Dedifferentiated amniotic fluid mesenchymal stem cell (primary cell): ENCODE measurements around the gene BTG4.

Experiments used
- DNase-seq: peaks from one replicate; pipeline ENCODE4 v3.0.0-alpha.2; 2016; ENCODE audit errors: extremely low spot score

Gene BTG4

DNA sequence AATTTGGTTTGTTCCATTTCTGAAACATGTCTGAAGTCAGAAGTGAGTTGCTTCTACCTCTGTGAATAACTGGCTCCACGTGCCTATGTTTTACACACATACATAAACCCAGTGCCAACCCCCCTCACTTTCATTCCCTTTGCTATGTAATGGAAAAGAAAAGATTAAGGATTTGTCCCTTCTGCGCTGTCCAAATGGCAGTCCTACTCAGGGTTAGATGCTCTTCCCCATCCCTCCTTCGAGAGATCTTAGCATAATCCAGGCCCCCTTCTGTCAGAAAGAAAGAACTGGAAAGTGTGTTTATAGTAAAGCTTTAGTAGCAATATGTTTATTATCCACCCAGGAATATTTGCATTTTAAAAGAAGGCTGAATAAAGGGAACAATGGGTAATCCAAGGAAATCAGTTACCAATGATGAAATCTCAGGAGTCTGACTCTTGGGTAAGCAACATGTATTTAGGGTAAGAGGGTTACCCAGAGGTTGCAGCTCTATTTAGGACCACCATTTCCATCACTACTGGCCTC is 25.2 kb upstream of the BTG4 start:
- DNase-seq: no peak

DNA sequence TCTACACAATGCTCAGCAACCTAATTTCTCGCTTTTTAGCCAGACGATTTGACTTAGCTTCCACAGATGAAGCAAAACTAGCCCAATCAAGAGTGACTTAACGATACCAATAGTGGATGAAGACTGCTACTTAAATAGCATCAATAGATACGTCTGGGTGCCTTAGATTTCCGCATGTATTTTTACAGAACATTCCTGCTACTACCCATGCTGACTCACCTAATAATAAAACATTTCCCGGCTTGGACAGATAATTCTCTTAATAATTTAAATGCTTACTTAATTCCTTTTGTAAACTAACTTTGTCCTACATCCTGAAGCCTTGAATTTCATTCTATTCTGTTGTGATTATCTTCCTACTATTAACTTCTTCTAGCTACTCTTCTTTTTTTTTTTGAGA is 23.1 kb upstream of the BTG4 start:
- no peak for DNase-seq

DNA sequence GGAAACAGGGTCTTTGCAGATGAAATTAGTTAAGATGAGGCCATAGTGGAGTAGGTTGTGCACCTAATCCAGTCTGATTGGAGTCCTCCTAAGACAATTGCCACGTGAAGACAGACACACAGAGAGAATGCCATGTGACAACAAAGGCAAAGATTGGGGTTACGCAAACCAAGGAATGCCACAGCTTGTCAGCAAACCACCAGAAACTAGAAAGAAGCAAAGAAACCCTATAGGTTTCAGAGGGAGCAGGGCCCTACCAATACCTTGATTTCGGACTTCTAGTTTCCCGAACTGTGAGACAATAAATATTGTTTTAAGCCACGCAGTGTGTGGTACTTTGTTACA is 20.2 kb upstream of the BTG4 start:
- no peak for DNase-seq

DNA sequence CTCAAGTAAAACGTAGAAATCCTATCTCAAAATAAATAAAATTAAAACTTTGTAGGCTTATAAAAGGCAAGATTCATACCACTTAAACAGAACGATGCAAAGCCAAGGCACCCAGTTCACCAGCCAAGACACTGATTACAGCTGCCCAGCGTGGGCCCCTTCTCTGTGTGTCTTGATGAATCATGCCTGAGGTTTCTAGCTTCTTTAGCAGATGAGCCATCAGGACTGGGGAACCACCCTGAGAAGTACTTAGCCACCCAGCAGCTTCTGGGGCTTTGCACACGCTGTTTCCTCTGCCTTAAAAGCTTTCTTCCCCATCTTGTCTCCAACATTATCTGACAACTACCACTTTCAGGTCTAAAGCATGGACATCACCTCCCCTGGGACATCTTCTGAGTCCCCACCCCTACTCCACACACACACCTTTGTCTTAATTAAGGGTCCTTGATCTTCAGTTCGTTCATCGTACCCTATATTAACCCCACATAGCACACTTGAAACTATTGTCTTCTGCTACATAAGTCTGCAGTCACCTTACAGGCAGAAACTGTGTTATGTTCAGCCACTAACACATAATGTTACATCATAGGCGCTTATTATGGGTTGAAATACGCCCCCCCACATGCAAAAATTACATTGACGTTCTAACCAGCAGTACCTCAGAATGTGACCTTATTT is 19.6 kb upstream of the BTG4 start:
- DNase-seq: peak; percentile 96

DNA sequence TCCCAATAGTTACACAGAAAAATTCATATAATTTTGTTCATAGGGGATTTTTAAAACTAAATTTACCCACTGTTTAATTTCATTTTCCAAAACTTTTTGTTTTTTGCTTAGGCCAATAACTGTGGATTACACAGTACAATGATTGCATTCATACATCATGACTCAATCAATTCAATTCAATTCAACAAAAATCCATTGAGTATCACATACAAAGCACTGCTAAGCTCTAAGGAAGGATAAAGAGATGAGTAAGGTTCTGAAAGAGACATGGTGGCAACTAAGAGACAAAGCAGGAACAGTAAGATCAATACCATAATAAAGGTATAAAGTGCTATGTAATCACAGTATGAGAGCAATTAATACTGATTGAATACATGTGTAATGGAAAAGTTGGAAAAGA is 18.9 kb upstream of the BTG4 start:
- no peak for DNase-seq

DNA sequence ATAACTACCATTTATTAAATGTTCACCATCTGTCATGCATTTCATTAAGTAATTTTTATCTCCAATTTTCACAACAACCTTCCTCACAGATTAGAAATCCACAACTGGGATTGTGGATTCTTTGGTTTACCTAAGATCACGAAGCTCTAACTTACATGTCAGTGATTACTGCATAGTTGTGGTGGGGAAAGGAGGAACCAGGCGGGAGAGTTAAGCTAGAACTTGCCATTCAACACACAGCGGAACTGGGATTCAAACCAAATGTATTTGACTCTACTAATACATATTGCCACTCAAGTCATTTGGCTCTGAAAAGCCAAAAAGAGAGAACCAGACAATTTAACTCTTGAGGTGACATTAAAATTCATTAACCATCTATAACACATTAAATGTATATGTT is 17.9 kb upstream of the BTG4 start:
- DNase-seq: no peak

DNA sequence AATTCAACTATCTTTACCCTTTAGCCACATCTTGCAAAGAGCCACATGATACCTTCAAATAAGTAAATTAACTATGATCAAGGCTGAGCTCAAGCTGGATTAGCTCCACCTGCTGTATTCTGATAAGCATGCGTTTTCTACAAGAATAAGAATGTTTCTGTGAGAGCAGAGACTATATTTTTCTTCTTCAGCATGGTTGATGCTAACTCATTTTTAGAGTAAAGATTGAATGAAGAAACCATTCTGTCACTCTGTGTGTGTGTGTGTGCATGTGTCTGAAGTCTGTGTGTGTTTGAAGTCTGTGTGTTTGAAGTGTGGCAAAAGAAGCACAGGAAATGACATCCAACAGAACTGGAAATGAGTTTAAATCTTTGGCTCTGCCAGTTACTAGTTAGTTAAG is 16.4 kb upstream of the BTG4 start:
- no peak for DNase-seq

DNA sequence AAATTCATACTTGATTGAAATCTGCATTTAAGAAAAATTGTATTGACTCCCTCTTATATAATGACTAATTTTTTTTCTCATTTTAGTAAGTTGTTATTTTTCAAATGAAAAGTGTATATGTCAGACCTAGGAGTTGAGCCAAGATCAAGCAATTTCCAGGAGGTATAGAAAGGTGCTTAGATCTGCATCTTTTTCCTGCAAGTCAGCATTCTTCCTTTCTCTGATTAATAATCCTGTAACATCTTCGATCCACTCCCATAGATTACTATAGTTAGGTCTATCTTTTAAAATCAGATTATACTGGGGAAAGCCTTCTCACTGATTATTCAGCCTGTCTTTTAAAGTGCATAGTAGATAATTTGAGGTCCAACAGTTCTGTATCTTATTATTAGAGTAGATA is 15.1 kb upstream of the BTG4 start:
- DNase-seq: no peak

DNA sequence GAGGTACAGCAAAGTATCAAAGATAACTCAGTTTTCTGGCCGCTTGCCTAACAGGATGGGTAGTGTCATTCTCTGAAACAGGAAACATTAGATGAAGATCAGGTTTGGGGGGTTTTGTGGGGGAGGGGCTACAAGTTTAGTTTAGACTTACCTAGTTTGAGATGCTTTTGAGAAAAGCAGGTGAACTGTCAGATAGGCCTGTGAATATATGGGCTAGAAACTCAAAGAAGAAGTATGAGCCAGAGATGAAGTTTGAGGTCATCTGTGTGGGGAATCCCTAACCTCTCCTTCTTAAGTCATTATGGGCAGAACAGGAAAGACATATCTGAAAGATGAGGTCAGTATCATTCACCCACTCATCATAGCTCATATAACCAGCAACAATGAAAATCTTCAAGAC is 14.3 kb upstream of the BTG4 start:
- peak; percentile 54 for DNase-seq

DNA sequence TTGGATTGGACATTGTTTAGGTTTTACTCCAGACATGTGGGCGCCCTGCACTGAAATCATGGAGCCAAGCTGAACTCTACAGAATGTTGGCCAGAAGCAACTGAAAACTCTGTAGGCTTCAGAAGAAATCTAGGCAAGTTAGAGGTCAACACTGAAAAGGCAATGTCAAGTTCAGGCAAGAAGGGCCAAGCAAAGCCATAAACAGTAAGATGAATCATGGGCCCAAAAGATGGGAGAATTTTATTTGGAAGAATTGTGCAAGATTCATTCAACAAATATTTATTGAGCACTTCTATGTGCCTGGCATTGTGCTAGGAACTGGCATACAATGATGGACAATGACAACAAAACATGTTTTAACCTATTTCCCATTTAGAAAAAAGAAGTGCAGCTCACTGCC is 13.3 kb upstream of the BTG4 start:
- no peak for DNase-seq

DNA sequence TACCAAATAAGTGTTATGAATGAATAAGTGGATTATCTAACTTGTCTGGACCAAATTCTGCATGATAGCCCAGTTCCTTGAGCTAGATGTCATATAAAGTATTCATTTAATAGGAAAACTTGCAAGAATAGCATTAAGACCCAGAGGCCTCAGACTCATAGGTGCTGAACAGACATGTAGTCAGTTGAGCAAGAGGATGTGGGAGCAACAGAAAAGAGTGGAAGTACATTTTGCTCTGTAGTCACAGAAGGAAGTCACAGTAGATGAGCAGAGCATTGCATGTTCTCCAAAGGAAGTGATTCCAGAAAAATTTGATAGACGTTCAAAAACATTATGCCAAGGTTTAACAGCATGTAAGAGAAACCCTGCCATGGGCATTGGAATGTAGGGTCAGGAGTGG is 11.9 kb upstream of the BTG4 start:
- DNase-seq: no peak

DNA sequence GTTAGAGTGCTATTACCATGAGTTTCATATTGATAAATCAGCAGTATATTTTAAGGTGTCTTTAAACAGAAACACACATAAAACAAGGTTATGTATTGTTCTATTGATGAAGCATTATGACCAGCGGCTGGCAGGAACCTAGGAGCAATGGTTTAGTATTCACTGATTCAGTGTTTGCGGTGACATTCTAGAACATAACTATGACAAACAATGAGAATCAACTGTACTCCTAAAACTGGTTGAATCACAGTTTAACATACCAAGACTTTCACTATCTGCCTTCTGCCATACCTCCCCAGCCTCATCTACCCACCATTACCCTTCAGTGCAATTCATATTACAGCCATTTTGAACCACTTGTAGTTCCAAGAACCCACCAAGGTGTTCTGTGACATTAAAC is 11.2 kb upstream of the BTG4 start:
- no peak for DNase-seq

DNA sequence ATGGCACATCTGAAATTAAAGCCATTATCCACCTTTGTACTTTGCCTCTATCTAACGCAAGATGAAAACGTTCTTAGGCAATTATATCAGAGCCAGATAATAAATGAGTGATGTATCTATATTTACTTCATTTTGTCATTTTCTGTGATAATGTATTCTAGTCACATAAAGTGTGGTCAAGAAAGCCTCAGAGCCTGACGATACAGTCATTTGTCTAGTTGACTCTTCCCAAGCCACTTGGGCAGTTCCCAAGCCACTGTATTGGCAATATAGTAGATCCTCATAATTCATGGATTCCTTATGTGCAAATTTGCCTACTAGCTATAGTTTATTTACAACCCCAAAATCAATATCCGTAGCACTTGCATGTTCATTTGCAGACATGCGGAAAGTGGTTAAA is 10.2 kb upstream of the BTG4 start:
- no peak for DNase-seq

DNA sequence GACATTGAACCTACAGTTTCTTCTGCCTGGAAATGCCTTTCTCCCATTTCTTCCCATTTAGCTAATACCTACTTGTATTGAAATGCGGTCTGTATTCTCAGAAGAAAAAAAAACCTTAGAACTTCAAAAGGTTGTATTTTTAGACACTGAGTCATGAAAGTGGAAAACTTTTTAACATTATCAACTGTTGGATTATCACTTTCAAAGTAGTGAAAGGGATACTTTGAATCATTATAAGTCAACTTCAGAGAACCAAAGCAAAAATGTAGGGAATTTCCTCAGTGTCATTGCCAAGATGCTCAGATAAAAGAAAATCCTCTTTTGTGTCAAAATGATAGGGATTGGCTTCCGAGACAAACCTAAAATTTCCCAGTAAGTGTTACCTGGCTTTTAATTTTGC is 8.9 kb upstream of the BTG4 start:
- no peak for DNase-seq

DNA sequence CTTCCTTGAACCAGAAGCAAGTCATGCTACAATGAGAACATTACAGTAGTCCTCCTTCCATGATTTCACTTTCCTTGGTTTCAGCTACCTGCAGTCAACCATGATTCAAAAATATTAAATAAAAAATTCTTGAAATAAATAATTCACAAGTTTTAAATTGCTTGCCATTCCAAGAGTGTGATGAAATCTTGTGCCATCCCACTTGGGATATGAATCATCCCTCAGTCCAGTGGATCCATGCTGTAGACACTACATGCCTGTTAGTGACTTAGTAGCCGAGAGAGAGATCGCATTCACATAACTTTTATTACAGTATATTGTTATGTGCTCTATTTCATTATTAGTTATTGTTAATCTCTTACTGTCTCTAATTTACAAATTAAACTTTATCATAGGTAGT is 8.4 kb upstream of the BTG4 start:
- DNase-seq: no peak

DNA sequence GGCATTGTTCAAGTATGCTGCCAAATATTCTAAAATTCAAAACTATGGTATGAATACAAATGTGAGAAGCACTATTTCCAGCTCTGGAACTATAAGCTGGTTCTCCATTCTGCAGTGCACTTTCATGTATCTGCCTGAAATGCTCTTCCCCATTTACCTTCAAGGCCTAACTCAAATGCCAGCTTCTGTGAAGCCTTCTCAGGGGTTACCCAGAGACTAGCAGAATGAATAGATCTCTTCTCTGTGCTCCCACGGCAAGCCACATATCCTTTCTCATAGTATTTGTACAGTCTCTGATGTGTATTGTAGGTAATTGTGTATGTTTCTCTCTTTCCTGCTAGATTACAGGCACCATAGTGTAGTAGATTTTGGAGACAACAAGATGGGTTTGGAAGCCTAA is 6.5 kb upstream of the BTG4 start:
- no peak for DNase-seq

DNA sequence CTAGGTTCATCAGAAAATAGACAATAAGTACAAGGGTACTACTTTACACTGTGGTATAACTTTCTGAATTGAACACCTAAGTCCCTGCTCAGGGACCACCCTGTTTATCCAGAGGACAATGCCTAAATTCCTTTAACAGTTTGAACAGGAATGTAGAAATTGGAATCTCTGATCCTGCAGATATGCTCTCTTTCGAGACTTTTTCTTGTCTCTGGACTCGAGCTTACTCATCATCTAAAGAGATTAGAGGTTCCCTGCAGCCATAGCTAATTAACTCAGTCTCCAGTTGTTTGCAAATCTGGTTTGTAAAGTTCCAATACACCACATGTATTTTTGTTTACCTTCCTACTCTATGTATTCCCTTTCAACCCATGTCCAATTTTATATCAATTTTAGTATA is 3.4 kb upstream of the BTG4 start:
- no peak for DNase-seq

DNA sequence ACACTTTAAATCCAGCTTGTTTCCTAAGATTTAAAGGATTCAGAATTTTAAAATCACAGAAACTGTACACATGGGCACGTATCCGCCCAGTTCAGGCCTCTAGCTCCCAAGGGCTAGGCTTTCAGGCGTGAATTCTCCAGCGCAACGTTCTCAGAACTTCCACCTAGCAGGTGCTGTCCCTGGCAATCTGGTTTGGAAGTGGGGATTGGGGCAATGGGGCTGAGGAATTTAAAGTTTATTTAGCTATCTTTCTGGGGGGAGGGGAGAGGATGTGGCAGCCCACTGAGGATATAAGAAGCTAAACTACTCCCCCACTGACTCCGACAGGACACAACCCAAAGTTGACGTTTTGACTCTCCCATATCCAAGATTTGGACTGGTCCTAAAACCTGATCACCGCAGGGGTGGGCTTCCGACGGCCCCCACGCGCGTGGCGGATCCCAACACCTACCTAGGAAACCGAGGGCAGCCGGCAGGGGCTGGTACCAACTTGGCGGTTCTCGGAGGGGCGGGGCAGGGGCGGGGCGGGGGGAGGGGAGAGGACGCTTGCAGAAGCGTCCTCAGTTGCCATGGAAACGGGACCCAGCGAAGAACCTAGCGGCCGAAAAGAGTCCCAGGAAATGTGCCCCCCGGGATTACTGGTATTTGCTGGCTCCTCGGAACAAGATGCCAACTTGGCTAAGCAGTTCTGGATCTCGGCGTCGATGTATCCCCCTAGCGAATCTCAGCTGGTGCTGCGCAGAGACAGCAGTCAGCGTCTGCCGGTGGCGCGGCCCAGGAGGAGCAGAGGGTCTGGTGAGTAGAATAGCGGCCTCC is 2.2 kb upstream of the BTG4 start, which contains the start of gene HOATZ:
TSS of gene HOATZ (plus strand) at position 563 of the 816 bp plus-strand sequence. CDS start at position 570, 7 bp downstream.
- no peak for DNase-seq

DNA sequence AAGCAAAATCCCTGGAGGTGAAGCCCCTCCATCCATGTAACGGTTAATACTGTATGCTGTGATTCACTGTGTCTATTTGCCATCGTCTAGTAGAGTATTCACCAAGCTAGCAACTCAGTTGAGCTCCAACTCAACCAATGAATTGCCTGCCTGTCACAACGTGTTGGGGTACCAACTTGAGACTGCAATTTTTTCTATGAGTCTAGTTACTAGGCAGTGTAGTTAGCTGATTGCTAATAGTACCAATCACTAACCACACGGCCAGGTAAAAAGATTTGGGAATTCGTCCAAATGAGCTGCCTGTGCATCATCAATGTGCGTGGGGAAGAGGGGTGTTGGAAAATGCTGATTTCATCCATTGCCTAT is 1.0 kb upstream of the BTG4 start:
- no peak for DNase-seq

DNA sequence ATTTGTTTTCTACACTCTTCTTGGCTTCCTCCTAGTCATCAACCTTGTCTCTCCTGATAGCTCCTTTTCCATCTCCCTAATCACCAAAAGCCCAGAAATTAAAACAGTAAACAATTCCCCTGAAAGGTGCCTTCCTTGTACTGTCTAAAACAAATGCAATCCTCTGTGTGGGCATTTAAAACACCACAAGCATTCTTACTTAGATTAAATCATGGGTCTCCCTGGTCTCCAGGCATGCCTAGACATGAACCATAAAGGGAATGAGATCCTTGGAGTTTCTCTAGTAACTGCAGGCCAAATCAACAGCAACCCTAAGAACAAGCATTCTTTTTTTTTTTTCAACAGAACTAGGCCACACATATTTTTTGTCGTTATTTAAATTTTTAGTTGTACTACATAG is 1.9 kb downstream of the BTG4 start:
- DNase-seq: no peak

DNA sequence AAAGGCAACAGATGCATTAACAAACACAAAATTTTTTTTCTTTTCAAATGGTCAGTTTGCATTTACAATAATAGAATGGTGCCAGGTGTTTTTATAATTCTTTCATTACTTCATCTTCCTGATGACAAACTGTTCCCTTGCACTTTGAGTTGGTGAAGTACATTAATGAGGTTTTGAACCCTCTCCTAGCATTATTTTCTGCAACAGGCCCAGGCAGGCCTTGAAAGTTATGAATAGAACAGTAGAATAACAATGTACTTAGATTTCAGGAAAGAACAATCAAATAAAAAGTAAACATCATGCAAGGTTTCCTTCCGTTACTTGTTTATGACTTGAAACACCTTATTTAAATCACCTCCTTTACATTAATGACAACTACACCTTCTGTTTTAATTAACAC is 9.6 kb downstream of the BTG4 start:
- no peak for DNase-seq

DNA sequence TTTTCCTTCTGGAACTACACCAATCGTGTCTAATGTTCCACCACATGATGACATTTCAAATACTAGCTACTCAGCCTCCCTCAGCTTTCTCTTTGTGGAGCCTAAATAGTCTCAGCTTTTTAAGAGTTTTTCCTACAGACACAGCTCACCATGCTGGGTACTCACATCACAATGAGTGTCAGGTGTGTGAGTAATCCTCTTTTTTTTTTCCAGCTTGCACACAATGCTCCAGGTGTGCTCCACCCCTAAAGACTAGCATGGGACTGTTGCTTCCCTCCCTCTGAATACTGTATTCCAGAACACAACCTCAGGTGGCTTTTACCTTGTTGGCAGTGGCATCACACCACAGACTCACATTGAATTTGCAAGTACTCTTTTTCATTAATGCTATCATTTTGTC is 11.7 kb downstream of the BTG4 start:
- no peak for DNase-seq

DNA sequence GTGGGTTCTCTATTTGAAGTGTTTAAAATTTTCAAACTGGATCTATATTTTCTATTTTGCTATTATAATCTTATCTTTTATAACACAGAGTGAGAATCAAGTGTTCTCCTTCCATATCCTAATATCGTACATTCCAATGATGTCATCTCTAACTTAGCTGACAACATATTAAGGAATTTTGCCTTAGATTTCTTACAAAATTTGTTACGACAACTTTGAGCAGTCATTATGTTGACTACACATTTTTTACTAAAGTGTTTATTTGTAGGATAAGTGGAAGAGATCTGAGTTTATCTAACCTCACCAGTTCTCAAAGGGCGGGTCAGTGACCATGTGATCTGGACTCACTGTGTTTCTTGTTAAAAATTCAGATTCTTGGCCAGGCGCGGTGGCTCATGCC is 12.7 kb downstream of the BTG4 start:
- DNase-seq: no peak

DNA sequence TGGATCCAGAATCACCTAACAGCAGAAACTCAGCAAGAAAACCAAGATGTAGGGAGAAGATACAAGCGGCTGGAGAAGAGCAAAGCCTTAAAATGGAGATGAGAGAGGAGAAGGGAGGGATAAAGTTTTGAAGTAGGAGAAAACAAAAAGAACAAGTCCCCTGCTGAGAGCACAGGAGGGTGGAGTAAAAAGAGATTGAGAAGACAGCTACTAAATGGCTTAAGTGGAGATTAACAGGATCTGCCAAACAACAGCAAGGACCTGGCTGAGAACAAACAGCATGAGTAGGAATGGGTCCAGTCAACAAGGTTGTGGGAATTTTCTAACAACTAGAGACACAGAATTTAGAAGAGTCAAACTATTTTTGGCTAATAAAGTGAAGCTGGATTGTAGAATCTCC is 18.1 kb downstream of the BTG4 start:
- no peak for DNase-seq
